Panc1 (cell line): ENCODE results near the gene XYLT1.

ENCODE experiments used
- SIN3A ChIP-seq: IDR thresholded peaks from 2 replicates; pipeline ENCODE4 v1.6.1; 2012; ENCODE audit warnings: low read depth, mild to moderate bottlenecking, low read length, moderate library complexity, borderline replicate concordance; ENCODE audit not compliant: insufficient read depth
- TF ChIP-seq, protein P1 (sequence below), 2 experiments: IDR thresholded peaks; 2 replicates each; pipeline ENCODE4 v1.6.1; 2011 to 2012; ENCODE audit warnings: low read depth in 2 of 2, control low read depth in 1 of 2, low read length in 1 of 2, mild to moderate bottlenecking in 1 of 2, moderate library complexity in 1 of 2; ENCODE audit not compliant: insufficient read depth in 1 of 2
- TF ChIP-seq, protein P2 (sequence below): fragments of 450-650 bp; IDR thresholded peaks from 2 replicates; pipeline ENCODE4 v1.5.1; 2017; ENCODE audit warnings: mild to moderate bottlenecking

DNA sequence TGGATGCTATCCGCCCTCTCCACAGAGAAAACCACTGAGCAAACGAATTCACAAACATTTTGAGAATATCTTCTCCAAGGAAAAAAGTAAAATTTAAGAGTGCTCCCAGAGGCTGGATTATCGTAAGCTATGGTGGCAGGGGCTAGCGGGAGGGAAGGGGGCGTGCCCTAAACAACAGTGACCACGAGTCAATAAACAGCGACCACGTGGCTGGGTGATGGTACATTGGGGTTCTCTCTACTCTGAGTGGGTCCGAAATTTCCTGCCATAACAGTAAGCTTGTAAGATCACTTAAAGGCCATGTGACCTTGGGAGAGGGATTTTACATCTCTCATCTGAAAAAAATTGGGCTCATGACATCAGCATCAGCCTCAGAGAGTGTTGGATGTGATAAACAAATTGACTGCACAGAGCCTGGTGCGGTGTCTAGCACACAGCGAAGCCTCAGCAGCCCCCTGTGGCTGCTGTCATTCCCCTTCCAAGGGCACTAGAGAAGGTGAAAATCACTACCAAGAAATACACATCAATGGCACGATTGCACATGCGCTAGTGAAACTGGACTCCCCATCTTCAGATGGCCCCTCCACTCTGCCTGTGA is 213.2 kb downstream of the XYLT1 start:
- TF ChIP-seq, protein P1, sequence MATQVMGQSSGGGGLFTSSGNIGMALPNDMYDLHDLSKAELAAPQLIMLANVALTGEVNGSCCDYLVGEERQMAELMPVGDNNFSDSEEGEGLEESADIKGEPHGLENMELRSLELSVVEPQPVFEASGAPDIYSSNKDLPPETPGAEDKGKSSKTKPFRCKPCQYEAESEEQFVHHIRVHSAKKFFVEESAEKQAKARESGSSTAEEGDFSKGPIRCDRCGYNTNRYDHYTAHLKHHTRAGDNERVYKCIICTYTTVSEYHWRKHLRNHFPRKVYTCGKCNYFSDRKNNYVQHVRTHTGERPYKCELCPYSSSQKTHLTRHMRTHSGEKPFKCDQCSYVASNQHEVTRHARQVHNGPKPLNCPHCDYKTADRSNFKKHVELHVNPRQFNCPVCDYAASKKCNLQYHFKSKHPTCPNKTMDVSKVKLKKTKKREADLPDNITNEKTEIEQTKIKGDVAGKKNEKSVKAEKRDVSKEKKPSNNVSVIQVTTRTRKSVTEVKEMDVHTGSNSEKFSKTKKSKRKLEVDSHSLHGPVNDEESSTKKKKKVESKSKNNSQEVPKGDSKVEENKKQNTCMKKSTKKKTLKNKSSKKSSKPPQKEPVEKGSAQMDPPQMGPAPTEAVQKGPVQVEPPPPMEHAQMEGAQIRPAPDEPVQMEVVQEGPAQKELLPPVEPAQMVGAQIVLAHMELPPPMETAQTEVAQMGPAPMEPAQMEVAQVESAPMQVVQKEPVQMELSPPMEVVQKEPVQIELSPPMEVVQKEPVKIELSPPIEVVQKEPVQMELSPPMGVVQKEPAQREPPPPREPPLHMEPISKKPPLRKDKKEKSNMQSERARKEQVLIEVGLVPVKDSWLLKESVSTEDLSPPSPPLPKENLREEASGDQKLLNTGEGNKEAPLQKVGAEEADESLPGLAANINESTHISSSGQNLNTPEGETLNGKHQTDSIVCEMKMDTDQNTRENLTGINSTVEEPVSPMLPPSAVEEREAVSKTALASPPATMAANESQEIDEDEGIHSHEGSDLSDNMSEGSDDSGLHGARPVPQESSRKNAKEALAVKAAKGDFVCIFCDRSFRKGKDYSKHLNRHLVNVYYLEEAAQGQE (IDR thresholded peaks at IDR 0.05; ENCODE audit: insufficient read depth in 1 of 2, low read depth in 2 of 2, low read length in 1 of 2) = no peak
- TF ChIP-seq, protein P2, sequence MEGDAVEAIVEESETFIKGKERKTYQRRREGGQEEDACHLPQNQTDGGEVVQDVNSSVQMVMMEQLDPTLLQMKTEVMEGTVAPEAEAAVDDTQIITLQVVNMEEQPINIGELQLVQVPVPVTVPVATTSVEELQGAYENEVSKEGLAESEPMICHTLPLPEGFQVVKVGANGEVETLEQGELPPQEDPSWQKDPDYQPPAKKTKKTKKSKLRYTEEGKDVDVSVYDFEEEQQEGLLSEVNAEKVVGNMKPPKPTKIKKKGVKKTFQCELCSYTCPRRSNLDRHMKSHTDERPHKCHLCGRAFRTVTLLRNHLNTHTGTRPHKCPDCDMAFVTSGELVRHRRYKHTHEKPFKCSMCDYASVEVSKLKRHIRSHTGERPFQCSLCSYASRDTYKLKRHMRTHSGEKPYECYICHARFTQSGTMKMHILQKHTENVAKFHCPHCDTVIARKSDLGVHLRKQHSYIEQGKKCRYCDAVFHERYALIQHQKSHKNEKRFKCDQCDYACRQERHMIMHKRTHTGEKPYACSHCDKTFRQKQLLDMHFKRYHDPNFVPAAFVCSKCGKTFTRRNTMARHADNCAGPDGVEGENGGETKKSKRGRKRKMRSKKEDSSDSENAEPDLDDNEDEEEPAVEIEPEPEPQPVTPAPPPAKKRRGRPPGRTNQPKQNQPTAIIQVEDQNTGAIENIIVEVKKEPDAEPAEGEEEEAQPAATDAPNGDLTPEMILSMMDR = no peak
- no peak for TF ChIP-seq SIN3A
